ENCODE data around the gene HS2ST1. TPM values are rescaled to one million over a fixed set of nuclear protein-coding genes. Genes with fewer than 3 reads are reported as not detected.

Gene HS2ST1
- total RNA-seq, 4 donors from 2014 or later, result 4.6 to 53.5 (median 15.5) TPM

- no peak for DNase-seq
- H3K36me3 ChIP-seq, result no peaks in the 10 kb centered on the region
- H3K27ac ChIP-seq, result no peak overlapping the region
- no peaks in the 10 kb centered on the region for H3K9me3 ChIP-seq
- H3K4me3 ChIP-seq, result no peak overlapping the region
- intact Hi-C loops (cut with DNase I; ENCODE audit: low total_unique reads), result no loop called here
- no peak for TF ChIP-seq POLR2A (IDR thresholded peaks at IDR 0.05)
- no peak for TF ChIP-seq CTCF (IDR thresholded peaks at IDR 0.05)
- H3K4me1 ChIP-seq, result no peaks in the 10 kb centered on the region
- no peaks in the 10 kb centered on the region for H3K27me3 ChIP-seq
Observed at GRCh38 chr1:87028576-87028975, 114.1 kb downstream of the HS2ST1 start.

GRCh38 chr1:87030740-87031690 is 116.6 kb downstream of the HS2ST1 start:
- DNase-seq, result no peak
- Histone ChIP-seq H3K9me3 (no peaks in the 10 kb centered on the region), H3K4me3 (no peak overlapping the region), H3K36me3 (no peaks in the 10 kb centered on the region), H3K27me3 (no peaks in the 10 kb centered on the region), H3K4me1 (no peaks in the 10 kb centered on the region), H3K27ac (no peak overlapping the region)
- TF ChIP-seq CTCF (IDR thresholded peaks at IDR 0.05) (no peak), POLR2A (IDR thresholded peaks at IDR 0.05) (no peak)
- intact Hi-C loops (cut with DNase I; ENCODE audit: low total_unique reads), result no loop called here

- TF ChIP-seq POLR2A (IDR thresholded peaks at IDR 0.05) (no peak), CTCF (IDR thresholded peaks at IDR 0.05) (no peak)
- intact Hi-C loops (cut with DNase I; ENCODE audit: low total_unique reads), result no loop called here
- H3K36me3 ChIP-seq, result no peaks in the 10 kb centered on the region
- no peaks in the 10 kb centered on the region for H3K27me3 ChIP-seq
- no peaks in the 10 kb centered on the region for H3K4me1 ChIP-seq
- no peak overlapping the region for H3K27ac ChIP-seq
- DNase-seq, result no peak
- H3K9me3 ChIP-seq, result no peaks in the 10 kb centered on the region
- H3K4me3 ChIP-seq, result no peak overlapping the region
Observed at GRCh38 chr1:87034351-87034750, 119.9 kb downstream of the HS2ST1 start.

GRCh38 chr1:87039096-87039495 is 124.7 kb downstream of the HS2ST1 start:
- Histone ChIP-seq H3K36me3 (no peaks in the 10 kb centered on the region), H3K9me3 (no peaks in the 10 kb centered on the region), H3K27ac (no peak overlapping the region), H3K27me3 (no peaks in the 10 kb centered on the region), H3K4me1 (no peaks in the 10 kb centered on the region), H3K4me3 (no peak overlapping the region)
- DNase-seq, result no peak
- TF ChIP-seq CTCF (IDR thresholded peaks at IDR 0.05), result no peak
- TF ChIP-seq POLR2A (IDR thresholded peaks at IDR 0.05), result no peak
- intact Hi-C loops (cut with DNase I; ENCODE audit: low total_unique reads), result no loop called here

- H3K4me3 ChIP-seq, result no peak overlapping the region
- DNase-seq, result no peak
- H3K4me1 ChIP-seq, result no peaks in the 10 kb centered on the region
- intact Hi-C loops (cut with DNase I; ENCODE audit: low total_unique reads), result no loop called here
- H3K36me3 ChIP-seq, result no peaks in the 10 kb centered on the region
- no peaks in the 10 kb centered on the region for H3K9me3 ChIP-seq
- H3K27me3 ChIP-seq, result no peaks in the 10 kb centered on the region
- TF ChIP-seq POLR2A (IDR thresholded peaks at IDR 0.05), result no peak
- TF ChIP-seq CTCF (IDR thresholded peaks at IDR 0.05), result no peak
- no peak overlapping the region for H3K27ac ChIP-seq
Observed at GRCh38 chr1:87042111-87042811, 127.8 kb downstream of the HS2ST1 start.

All from uterus (tissue), 4 donors.